ENCODE results near the gene PM20D2.

Gene PM20D2

DNA sequence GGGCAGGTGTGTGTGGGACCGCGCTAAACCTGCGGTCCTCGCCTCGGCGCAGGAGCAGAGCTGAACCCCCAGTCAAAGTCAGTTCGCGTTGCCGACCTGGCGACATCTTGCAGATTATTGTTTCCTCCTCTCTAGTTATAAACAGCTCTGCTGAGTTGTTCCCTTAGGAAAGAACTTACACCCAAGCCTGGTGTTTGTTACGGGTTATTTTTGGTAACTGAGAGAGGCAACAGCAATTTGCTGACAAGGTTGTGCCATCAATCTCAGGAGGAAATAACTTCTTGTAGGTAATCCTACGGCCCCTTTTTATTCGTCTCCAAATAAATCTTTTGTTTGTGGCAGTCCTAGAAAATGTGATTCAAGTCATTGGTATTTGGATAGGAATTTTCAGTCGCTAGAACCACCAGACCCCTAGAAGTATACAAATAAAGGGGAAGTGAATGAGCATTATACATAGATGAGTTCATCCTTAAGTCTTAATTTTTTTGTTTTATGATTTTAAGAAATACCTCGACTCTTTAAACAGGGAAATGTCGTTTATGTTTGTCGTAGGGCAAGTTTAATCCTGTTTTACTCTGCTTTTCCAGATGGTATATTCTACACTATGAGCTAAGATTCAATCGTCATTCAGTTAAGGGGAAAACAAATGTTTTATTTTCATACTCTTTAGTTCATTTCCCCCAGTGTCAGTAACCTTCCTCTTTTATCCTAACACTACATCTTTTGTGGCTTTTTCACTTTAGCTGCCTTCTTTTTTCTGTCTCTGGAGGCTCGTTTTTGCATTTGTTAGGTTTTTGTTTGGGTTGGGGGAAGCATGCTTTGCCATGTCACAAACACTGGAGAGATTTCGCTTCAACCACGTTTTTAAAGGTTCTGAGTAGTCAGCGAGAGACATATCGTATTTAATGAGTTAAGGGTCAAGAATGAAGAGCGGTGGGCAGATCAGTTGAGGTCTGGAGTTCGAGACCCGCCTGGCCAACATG, 1.2 kb downstream of the PM20D2 start:
- DNase-seq = no peak

DNA sequence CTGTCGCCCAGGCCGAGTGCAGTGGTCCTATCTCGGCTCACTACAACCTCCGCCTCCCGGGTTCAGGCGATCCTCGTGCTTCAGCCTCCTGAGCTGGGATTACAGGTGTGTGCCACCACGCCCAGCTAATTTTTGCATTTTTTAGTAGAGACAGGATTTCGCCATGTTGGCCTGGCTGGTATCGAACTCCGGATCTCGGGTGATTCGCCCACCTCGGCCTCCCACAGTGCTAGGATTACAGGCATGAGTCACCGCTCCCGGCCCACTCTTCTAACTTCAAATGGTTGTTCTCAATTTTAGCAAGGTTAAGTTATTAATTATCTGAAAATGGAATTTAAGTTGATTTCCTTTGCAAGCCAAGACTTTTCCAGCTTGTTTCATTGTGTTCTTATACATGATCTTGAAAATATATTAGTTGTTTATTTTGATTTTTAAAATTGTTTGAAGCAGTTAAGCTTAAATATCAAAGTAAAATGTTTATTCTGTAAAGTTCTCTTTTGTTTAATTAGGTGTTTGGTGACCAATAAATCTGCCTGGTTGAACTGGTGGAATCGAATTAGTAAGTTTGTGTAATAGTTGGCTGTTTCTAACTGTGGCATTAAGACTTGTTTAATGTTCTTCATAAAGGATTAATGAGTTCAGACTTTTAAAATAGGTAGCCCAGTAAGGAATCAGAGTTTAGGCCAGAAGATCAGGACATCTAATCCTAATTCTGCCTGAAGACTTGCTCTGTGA, 2.3 kb downstream of the PM20D2 start:
- DNase-seq = no peak

DNA sequence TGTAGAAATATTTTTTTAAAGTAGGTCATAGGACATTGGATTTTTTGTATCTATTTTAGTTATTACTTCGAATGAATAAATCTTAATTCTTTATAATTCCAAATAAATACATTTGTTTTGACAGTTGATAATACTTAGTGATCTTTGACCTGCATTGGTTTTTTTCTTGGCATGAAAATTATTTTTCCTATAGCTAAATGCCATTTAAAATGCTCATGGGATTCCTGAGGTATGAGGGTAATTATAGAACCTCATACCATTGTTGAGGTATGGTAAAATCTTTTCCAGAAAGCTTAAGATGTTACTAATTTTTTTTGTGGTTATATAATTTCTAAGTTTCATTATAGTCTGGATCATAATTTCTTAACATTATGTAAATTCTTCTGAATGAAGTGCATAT, 8.3 kb downstream of the PM20D2 start:
- no peak for DNase-seq

DNA sequence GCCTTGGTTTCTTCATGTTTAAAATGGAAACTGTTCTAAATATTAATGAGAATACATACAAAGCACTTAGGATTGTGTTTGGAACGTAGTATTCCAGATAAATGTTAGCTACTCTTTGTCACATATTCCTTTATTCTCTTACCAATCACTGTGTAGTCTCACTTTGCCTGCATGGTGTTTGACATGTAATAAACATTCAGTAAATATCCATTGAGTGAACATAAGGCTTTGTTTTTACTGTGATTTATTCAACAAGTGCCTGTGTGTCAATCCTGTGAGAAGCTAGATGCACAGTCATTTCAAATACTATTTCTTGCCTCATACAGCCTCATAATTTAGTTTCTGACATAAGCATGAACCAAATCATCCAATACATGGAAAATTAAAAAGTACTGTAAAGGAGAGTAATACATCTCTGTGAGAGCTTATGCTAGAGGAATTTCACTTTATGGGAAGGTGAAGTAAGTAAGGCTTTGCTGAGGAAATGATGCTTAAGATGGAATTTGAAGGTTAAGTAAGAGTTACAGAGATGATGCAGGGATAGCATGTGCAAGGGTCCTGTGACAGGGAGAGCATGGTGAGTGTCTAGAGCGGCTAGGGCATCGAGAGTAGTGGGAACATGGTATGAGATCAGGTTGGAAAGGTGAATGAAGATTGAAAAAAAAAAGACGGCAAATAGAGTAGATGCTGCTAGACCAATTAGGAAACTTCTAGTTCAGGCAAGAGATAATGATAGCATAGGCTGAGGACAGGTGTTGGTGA, 14.7 kb downstream of the PM20D2 start:
- no peak for DNase-seq

DNA sequence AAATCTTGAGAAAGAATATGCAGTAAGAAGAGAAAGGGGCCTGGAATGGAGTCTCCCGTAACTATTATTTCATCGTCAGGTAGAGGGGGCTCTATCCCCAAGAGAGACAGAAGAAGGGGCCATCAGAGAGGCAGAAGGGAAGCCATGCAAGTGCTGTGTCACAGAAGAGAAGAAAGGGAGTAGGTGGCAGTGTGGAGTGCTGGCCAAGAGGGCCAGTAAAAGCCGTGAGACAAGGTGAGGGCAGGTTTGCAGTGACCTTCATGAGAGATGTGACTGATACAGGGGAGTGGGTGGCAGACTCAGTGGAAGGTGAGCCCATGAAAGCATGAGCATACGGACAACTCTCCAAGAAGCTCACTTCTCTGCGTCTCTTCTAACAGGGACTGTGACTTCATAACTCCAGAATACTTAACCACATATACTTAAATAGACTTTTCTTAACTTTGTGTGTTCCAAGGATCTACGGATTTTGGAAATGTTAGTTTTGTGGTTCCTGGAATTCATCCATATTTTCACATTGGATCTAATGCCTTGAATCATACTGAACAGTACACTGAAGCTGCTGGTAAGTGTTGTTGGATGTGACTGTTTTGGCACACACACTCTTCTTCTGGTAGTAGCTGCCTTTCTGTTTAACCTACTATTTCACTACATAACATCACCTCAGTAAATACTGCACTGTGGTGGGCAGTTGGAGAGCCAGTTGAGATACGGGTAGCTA, 15.6 kb downstream of the PM20D2 start:
- no peak for DNase-seq

DNA sequence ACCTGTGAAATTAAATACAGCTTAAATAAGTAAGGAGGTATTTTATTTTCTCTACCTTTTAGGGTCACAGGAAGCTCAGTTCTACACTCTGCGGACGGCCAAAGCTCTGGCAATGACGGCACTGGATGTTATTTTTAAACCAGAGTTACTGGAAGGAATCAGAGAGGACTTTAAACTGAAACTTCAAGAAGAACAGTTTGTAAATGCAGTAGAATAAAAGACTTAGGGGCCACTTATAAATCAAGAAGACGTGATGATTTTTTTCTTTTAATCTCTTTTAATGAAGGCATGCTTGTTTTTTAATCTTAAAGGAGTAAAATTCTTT, 16.2 kb downstream of the PM20D2 start:
- no peak for DNase-seq

DNA sequence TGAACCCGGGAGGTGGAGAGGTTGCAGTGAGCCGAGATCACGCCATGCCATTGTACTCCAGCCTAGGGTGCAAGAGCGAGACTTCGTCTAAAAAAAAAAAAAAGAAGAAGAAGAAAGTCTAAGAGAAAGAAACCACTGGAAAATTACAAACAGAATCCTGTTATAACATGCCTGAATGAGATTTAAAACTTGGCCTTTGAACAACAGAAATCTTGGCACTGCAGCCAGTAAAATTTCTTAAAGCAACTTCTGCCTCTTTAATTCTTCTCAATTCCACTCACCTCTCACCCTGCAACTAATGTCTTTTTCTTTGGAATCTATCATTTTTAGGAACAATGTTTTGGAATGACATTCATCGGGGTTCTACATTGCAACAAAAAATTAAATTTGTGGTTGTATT, 26.3 kb downstream of the PM20D2 start:
- DNase-seq = no peak

DNA sequence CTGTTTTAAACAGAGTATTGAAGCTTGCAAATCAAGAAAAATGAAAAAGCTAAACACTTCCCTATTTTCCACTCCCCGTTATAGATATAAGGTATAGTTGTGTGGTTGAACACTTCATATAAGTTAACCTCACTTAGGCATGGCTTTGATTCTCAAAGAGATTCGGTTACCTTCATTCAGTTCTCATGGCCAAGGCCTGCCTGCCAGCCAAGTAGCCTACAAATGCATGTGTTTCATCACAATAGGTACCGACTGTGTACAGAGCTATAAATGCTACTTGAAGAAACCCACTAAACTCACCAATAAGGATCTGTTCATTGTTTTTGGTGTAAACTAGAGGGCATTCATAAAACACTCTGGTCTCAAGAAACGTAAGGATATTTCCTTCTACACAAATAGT, 27.8 kb downstream of the PM20D2 start:
- no peak for DNase-seq

DNA sequence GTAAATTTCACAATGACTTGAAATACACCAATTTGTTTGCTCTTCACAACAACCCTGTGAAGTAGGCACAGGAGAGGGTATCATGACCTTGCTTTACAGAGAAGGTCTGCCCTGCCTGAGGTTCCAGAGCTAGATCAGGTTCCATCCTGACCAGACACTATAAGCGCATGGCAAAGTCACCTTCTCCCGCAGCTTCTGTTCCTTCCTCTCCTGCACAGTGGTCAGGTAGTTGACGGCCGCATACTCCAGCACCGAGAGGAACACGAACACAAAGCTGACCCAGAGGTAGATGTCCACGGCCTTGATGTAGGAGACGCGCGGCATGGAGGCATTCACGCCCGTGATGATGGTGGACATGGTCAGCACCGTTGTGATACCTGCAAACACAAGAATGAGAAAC, 34.3 kb downstream of the PM20D2 start:
- no peak for DNase-seq

DNA sequence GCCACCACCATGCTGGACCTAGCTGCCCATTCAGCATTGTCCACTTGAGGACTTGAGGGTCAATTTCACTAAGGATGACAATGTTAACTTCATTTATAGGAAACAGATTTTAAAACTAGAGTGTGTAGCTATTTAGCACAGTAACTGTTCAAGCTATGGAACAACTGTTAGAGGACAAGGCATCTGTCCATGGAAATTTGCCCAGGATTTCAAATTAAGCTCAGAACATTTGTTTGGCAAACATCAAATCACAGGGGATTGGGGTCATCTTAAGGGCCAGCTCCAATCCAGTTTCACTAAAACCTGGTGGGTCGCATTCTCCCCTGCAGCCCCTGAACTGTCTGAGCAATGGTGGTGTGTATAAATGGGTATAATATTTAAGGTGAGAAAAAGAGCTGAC, 35.1 kb downstream of the PM20D2 start:
- DNase-seq = no peak

DNA sequence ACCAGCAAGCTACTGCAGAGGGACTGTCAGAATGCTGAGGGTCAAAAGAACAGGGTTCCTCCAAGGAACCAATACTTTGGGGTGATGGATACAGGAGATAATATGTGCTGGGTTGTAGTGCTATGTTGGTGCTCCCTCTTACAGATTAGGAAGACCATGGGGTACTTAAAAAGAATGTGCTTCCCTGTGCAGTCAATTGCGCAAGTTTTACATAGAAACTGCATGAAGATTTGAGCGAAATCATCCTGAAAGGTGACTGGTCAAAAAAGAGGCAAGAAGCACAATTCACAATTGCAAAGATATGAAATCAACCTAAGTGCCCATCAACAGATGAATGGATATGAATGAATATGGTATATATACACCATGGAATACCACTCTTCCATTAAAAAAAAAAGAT, 37.4 kb downstream of the PM20D2 start:
- no peak for DNase-seq

DNA sequence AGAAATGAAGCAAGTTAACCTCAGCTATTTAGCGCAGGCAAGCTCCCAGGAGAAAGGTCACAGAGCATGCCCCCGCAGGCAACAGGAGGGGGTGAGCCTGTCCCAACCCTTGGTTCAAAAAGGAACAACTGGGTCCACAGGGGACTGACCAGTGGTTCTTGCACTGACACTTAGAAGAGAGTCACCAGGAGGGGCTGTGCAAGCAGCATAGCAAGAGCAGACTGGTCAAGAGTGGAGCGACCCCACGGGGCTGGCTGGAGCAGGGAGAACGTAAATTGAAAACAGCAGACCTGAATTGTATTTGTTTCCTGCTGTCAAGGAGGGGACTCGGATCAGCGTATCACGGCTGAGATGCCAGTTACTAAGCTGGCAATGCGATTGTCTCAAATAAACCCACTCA, 38.5 kb downstream of the PM20D2 start:
- no peak for DNase-seq

DNA sequence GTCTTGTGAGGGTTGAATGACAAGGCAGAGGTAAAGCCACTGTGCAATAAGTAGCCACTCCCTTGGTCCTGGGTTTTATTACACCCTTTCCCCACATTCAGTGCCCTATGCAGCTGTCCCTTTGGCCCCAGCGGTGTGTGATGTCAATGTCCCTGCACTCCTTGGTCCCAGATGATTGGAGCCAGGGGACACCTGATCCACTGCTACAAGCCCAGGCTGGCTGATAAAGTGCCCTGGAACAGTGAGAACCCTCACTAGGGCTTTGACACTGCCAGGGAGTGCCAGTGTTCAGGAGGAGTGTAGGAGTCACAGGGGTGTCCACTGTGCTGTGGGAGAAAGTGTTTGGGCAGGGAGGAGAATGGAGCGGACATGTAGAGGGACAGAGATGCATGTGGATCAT, 40.9 kb downstream of the PM20D2 start:
- DNase-seq = no peak

DNA sequence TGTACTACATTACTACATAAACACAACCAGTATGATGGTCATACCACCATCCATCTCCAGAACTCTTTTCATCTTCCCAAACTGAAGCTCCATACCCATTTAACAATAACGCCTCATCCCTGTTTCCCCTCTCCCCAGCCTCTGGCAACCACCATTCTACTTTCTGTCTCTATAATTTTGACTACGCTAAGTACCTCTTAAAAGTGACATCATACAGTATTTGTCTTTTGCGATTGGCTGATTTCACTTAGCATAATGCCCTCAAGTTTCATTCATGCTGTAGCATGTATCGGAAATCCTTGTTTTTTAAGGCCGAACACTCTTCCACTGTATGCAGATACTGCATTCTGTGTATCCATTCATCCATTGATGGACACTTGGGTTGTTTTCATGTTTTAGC, 41.6 kb downstream of the PM20D2 start:
- DNase-seq = no peak

DNA sequence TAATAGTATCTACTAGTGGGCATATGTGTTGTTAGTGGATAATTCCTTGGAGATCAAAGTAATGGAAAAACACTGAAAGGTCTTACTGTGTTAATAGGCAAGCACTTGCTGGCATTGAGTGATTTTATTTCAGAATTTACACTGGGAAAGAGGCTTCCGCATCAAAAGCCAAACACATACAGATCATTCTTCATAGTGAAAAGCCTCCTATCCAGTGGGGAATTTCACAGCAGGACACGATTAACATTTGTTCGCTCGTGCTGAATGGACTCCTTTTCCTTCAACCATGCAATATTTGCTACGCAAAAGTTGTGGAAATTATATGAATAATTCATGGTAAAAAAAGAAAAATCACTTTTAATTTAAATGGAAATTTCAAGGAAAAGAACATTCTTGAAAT, 44.9 kb downstream of the PM20D2 start:
- DNase-seq = no peak

DNA sequence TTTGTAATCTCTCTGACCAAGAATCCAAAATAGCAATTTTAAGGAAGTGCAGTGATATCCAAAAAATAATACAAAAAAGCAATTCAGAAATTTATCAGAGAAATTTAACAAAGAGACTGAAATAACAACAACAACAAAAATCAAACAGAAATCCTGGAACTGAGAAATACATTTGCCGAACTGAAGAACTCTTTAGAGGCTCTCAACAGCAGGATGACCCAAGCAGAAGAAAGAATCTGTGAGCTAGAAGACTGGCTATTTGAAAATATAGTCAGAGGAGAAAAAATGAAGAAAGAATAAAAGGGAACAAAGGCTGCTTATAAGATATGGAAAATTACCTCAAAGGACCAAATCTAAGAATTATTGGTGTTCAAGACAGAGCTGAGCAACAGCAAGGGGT, 48.7 kb downstream of the PM20D2 start:
- DNase-seq = no peak

DNA sequence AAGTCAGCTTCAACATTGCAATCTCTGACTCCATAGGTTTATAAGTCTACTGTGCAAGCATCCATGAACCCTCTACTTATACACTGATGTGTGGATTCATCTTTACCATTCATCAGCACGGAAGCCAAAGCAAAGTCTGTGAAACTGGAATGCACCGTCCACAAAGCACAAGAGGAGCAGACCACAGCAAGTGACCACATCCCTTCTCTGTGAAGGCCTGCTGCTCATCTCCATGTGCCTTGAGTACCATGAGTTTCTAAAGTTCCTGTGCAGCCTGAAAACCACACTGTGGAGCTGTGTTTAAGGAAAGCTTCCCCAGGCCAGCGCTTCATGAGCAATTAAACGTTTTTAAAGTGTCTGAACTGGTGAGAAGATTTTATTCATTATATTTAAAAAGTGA, 51.3 kb downstream of the PM20D2 start:
- no peak for DNase-seq

DNA sequence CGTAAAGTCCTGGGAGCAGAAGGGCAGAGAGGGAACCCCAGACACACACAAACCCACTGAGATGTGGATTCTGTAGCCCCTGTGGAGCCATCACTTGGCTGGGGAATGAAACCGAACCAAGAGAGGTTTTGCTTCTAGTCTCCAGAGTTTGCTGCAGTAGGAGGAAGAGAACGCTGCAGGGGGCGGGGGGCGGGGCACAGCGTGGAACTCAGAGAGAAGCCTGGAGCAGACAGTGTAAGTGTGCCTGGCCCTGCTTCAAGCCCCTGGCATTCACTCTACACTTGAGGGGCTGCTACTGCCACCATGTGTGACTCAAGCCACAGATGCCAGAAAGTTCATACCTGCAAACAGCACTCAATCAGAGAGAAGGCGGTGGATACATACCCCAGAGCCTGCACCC, 52.4 kb downstream of the PM20D2 start:
- DNase-seq = no peak

DNA sequence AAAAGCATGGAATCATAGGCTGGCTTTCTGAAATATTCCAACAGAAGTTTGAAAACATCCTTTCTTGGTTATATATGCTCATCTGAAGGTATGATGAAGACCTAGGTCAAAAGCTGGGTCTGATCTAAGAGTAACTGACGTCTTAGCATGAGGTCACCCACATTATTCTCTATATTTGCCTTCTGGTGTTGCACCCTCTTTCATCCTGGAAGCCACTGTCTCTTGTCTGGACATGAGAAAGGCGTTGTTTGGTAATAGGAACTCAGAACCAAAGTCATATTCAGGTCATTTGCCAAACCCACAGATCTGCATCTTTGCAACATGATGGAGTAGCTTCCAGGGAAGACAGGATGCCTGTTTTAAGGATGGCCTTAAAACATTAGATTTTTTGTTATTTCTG, 53.7 kb downstream of the PM20D2 start:
- DNase-seq = no peak

DNA sequence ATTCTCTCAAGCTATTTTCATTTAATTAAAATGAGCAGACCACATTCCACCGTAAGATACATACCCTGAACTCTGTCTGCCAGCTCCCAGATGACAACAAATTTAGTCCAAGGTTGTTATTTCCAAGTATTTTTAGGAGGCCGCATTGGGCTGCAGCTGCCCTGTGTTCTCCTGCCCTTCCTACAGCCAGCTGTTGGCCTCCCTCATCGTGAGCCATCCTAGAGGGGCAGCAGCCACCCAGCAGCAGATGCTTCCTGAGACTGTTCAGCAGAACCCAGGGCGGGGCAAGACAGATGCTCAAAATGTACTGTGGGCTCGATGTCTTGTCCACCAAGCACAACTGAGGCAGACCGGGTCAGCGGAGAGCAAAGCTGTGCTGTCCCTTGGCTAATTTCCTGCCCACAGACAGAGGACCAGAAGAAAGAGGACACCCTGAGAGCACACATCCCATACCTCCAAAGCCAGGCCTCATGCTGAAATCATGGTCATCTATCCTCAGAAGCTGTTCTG, 54.9 kb downstream of the PM20D2 start:
- no peak for DNase-seq

DNA sequence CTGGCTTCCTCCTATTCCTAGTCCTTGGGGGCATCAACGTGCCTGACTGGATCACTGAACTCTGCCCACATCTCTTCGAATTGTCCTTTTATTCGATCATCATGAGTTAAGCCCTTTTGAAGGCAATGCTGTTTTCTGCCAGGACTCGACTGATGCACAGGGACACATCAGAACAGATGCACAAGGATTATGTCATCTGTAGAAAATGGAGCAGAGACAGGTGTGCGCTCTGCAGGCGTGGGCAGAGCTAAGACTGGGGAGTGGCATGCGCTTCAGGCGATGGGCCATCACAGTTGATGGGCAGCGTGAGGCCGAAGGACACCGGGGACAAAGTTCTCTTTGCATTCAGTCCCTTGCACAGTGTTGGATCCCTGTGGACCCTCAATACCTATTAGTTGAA, 58.2 kb downstream of the PM20D2 start:
- DNase-seq = no peak

DNA sequence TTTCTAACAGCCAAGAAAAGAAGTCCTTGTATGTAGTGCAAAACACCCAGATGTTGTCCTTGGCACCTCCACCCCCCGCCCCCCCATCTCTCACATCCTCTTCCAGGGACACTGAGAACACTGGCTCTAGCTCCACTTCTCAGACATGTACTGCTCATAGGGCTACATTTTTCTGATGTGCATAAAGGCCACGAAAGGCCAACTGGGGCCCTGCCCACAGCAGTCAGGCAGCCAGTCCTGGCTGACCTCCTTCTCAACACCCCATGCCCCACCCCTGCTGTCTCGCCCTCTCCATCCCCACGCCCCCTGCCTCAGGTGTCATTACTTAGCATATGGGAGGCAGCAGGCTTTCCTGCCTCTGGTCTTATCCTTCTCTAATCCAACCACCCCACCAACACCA, 60.0 kb downstream of the PM20D2 start:
- no peak for DNase-seq

DNA sequence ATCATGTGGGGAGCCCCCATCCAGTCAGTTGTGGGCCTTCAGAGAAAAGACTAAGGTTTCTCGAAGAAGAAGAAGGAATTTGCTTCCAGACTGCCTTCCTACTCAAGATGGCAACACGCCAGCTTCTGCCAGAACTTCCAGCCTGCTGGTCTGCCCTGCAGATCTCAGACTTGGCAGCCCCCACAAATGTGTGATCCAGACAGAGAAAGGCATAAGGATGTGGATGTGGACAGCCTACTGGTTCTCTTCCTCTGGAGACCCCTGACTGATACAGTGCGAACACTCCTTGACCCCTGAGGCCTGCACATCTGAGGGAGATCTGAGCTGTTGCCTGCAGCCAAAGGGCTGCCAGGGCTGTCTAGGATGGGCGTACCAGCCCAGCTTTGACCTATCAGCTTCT, 62.7 kb downstream of the PM20D2 start:
- DNase-seq = no peak

Measured in GOT3 (cell line).